ENCODE data around the gene INSR.
"Not testable (repeated sequence)": the region's sequence is repeated elsewhere in the genome, so short reads cannot be mapped to it uniquely, and the experiment has no call there.

Gene INSR

GRCh38 chr19:7161292-7161691, 132.9 kb downstream of the INSR start:
- no peak for DNase-seq (ENCODE audit: low read depth)
- TF ChIP-seq CTCF (conservative IDR thresholded peaks at IDR 0.05; ENCODE audit: low read depth, low read length): no peak
- H3K4me3 ChIP-seq (ENCODE audit: low read length): no peak overlapping the region

GRCh38 chr19:7159105-7159933, 134.9 kb downstream of the INSR start:
- H3K4me3 ChIP-seq (ENCODE audit: low read length): no peak overlapping the region
- no peak for TF ChIP-seq CTCF (conservative IDR thresholded peaks at IDR 0.05; ENCODE audit: low read depth, low read length)
- no peak for DNase-seq (ENCODE audit: low read depth)

DNA sequence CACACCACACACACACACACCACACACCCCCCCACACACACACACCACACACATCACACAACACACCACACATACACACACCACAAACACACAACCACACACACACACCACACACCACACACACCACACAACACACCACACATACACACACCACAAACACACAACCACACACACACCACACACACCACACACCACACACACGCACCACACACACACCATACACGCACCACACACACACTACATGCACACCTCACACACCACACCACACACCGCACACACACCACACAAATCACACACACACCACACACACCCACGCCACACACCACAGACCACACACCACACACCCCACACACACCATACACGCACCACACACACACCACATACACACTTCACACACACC, 141.2 kb downstream of the INSR start:
- TF ChIP-seq CTCF (conservative IDR thresholded peaks at IDR 0.05; ENCODE audit: low read depth, low read length): no peak
- DNase-seq (ENCODE audit: low read depth): no peak
- no peak overlapping the region for H3K4me3 ChIP-seq (ENCODE audit: low read length)

- no peak for DNase-seq (ENCODE audit: low read depth)
- TF ChIP-seq CTCF (conservative IDR thresholded peaks at IDR 0.05; ENCODE audit: low read depth, low read length): no peak
- H3K4me3 ChIP-seq (ENCODE audit: low read length): no peak overlapping the region
Observed at GRCh38 chr19:7152568-7152967, 141.6 kb downstream of the INSR start.

DNA sequence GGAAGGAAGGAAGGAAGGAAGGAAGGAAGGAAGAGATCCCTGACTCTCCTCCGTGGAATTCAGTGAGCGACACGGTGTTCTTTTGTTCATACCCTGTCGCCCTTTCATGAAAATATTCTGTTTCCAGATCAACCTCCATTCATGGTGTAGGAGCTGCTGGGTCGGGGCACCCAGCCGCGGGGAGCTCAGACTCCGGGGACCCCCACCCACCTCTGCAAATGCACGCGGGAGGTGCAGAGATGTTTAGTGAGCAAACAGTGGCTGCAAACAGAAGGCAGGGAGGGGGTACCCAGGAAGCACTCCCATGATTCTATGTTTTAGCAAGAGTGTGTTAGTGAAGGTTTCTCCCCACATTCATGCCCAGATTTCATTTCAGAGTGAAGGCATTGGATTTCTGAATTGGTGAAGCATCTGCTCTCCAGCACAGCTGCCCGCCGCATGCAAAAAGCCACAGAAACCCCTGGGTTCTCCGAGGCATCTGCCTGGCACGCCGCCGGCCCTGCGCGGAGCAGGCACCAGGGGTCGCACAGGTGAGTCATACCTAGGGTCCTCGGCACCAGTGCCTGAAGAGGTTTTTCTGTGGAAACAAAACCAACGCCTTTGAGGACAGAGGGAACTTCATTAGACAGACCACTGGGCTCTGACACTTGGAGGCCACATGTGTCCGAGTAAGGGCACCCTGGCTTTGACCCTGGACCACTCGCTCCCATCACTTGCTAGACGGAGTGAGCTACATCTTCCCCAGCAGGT, 144.1 kb downstream of the INSR start:
- no peak for TF ChIP-seq CTCF (conservative IDR thresholded peaks at IDR 0.05; ENCODE audit: low read depth, low read length)
- no peak for DNase-seq (ENCODE audit: low read depth)
- H3K4me3 ChIP-seq (ENCODE audit: low read length): no peak overlapping the region

DNA sequence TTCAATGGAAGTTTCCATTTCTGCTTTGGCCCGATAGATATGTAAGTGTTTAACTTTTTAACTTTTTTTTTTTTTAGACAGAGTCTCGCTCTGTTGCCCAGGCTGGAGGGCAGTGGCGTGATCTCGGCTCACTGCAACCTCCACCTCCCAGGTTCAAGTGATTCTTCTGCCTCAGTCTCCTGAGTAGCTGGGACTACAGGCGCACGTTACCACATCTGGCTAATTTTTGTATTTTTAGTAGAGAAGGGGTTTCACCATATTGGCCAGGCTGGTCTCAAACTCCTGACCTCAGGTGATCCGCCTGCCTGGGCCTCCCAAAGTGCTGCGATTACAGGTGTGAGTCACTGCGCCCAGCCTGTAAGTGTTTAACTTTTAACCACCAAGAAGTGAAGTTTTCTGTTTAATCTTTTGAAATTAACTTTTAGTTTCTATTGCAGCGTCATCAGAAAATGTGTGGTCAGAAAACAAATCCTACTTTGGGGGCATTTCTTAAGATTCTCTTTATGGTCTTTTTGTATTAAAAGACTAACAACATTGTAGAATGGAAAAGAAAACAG, 147.0 kb downstream of the INSR start:
- not testable (repeated sequence) for DNase-seq (ENCODE audit: low read depth); H3K4me3 ChIP-seq (ENCODE audit: low read length)

DNA sequence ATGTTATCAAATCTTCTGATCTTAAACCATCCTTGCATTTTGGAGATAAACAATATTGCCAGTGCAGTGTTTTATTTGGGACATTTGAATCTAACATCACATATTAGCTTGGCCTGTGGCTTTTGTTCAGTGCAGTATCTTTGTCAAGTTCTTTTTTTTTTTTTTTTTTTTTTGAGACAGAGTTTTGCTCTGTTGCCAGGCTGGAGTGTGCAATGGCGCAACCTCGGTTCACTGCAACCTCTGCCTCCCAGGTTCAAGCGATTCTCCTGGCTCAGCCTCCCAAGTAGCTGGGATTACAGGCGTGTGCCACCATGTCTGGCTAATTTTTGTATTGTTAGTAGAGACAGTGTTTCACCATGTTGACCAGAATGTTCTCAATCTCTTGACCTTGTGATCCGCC, 148.1 kb downstream of the INSR start:
- H3K4me3 ChIP-seq (ENCODE audit: low read length); DNase-seq (ENCODE audit: low read depth): not testable (repeated sequence)

DNA sequence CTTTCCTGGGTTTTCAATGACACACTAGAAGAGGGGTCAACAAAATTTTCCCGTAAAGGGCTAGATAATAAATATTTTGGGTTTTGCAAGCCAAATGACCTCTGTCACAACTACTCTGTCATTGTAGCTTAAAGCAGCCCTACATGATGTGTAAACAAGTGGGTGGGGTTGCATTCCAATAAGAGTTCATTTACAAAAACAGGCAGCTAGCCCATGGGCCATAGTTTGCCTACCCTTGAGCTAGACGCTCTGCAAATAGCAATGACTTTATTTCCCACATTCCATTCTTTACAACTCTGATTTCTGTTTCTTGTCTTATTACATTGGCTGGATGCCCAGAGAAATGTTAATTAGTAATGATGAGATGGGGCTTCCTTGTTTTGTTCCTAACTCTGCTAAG, 148.7 kb downstream of the INSR start:
- TF ChIP-seq CTCF (conservative IDR thresholded peaks at IDR 0.05; ENCODE audit: low read depth, low read length): no peak
- H3K4me3 ChIP-seq (ENCODE audit: low read length): no peak overlapping the region
- no peak for DNase-seq (ENCODE audit: low read depth)

All from retinal pigment epithelial cell (primary cell).